Left ventricle myocardium superior (tissue), 1 donor: ENCODE data around the gene PSMD3. TPM values are rescaled to one million over a fixed set of nuclear protein-coding genes. Genes with fewer than 3 reads are reported as not detected.

Experiments
- ATAC-seq: fragments of 200-7000 bp; cut with Tn5 transposase; one replicate; pipeline ENCODE4 v1.9.1; 2020; ENCODE audit warnings: mild to moderate bottlenecking, moderate library complexity
- DNase-seq: peaks from one replicate; pipeline ENCODE4 v3.0.0-alpha.2; 2020
- intact Hi-C: fragments of 100-400 bp; cut with micrococcal nuclease; formaldehyde crosslinking; loops from one replicate; pipeline ENCODE4 v1.11.0; 2022
- total RNA-seq: library from RNA; stranded (reverse); fragmentation: NEBNext Ultra II Directional; extraction: Animal tissue kit (Norgen Biotek cat#: 25700); gene quantifications from one replicate; pipeline ENCODE4 v1.2.1, GENCODE V29; 2021
- donor health status: DM: no; HTN: yes; CAD: no; lungs with severe emphysema.

The PSMD3 gene
- total RNA-seq, 1 donor from 2014 or later: 83.4 TPM

DNA sequence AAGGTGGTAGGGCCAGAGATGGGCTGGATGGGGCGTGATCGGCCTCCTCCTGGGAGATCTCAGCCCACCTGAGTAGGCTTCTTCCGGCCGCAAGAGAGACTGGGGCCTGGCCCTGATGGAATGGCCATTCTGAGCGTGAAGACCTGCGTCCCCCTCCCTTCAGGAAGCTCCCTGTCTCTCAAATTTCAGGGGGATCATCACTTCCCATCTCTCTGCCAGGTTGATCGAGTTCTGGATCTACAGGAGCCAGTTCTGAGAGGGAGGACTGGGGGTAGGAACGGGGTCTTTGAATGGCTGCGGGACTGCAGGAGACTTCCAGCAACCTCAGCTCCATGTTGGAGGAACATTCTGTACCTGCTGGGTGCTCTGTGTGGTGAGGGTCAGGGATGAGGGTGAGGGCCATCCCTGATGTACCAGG is 27.1 kb upstream of the PSMD3 start:
- intact Hi-C loops: no loop called here
- no peak for DNase-seq
- ATAC-seq: no peak

- intact Hi-C loops: no loop called here
Observed at GRCh38 chr17:39954876-39955275, 25.7 kb upstream of the PSMD3 start.

DNA sequence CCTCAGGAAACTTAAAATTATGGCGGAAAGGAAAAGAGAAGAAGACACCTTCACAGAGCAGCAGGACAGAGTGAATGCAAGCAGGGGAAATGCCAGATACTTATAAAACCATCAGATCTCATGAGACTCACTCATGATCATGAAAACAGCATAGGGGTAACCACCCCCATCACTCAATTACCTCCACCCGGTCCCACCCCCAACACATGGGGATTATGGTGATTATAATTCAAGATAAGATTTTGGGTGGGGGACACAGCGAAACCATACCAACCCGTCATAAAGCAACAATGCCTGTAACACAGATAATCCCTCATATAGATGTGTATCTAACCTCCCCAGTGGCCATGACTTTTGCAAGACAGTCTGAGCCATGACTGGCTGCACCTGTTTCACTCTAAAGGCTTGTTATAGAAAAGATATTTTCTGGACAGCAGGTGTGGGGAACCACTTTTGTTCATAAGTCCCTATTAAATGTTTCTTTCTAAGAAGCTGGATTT is 24.8 kb upstream of the PSMD3 start:
- intact Hi-C loops: no loop called here
- DNase-seq (no peak), ATAC-seq (no peak)

More at GRCh38 chr17:39954876-39955275, 25.7 kb upstream of the PSMD3 start:
- ATAC-seq (no peak), DNase-seq (no peak)

- intact Hi-C loops: no loop called here
- ATAC-seq (no peak), DNase-seq (no peak)
Observed at GRCh38 chr17:39960524-39961041, 20.0 kb upstream of the PSMD3 start.

- intact Hi-C loops: no loop called here
- ATAC-seq (no peak), DNase-seq (peak; percentile 12)
Observed at GRCh38 chr17:39962642-39963220, 17.9 kb upstream of the PSMD3 start, which contains the start of gene GSDMA. GSDMA (plus strand) TSS chr17:39963004; CDS start chr17:39965688, 2,684 bp downstream.

GRCh38 chr17:39963829-39964228 is 16.8 kb upstream of the PSMD3 start:
- DNase-seq (peak; percentile 1), ATAC-seq (no peak)
- intact Hi-C loops: no loop called here

DNA sequence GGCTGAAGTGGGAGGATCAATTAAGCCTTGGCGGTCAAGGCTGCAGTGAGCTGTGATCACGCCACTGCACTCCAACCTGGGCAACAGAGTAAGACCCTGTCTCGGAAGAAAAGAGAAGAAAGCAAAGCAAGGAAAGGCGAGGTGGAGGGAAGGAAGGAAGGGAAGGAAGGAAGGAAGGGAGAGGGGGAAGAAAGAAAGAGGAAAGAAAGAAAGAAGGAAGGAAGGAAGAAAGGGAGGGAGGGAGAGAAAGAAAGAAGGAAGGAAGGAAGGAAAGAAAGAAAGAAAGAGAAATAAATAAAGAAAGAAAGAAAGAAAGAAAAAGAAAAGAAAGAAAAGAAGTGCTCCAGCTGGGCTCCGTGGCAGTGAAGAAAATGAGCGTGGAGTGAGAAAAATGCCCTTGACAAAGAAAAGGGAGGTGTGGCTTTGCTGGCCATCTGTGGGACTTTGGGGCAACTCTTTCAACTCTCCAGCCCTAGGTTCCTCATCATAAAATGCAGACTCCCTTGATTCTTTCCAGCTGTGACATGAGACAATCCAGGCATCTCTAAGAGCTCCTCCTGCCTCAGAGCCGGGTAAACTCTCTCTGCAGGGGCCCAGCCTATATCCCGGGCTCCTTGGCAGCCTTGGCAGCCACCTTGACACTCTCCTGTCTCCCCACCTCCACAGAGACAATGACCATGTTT is 15.4 kb upstream of the PSMD3 start:
- intact Hi-C loops: no loop called here
- ATAC-seq: no peak
- DNase-seq: peak; percentile 3

GRCh38 chr17:39966771-39967170 is 13.8 kb upstream of the PSMD3 start:
- DNase-seq (peak; percentile 7), ATAC-seq (no peak)
- intact Hi-C loops: no loop called here

- intact Hi-C loops: no loop called here
- DNase-seq (no peak), ATAC-seq (no peak)
Observed at GRCh38 chr17:39968761-39969160, 11.8 kb upstream of the PSMD3 start.

DNA sequence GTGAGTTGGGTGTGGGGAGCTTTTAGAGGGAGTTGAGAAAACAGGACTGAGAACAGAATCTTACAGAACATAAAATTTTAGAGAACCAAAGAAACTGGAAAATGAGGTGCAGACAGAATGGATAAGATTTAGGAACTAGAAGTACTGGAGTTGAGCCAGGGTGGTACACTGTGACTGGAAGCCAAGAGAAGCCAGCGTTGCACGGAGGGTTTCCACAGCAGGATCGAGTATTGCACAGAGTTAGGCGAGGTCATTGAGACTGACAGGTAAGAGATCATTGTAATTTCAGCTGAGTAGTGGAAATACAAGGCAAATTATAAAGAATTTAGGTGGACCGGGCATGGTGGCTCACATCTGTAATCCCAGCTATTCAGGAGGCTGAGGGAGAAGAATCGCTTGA is 11.2 kb upstream of the PSMD3 start:
- intact Hi-C loops: no loop called here
- DNase-seq (no peak), ATAC-seq (no peak)

- no peak for ATAC-seq
- no peak for DNase-seq
- intact Hi-C loops: no loop called here
Observed at GRCh38 chr17:39970157-39970692, 10.4 kb upstream of the PSMD3 start.

DNA sequence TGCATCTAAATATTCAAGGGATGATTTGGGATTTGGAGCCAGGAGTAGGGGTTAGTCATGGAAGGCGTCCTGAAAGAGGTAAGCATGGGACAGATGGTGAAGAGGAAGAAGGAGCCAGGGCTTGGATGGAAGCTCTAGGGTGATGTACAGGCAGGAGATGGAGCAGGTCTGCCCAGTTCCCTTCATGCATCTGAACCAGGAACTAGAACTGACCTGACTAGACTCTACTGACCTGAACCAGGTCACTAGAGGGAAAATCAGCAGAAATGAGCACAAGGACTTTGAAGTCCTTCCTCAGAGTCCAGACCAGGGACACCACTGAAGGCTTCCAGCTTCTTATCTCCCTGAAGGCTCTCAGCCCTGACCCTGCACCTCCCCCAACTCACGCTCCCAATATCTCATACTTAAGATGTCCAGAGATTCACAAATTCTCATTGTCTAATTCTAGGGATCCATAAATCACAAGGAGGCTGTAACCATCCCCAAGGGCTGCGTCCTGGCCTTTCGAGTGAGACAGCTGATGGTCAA is 9.5 kb upstream of the PSMD3 start:
- ATAC-seq: no peak
- intact Hi-C loops: no loop called here
- no peak for DNase-seq

DNA sequence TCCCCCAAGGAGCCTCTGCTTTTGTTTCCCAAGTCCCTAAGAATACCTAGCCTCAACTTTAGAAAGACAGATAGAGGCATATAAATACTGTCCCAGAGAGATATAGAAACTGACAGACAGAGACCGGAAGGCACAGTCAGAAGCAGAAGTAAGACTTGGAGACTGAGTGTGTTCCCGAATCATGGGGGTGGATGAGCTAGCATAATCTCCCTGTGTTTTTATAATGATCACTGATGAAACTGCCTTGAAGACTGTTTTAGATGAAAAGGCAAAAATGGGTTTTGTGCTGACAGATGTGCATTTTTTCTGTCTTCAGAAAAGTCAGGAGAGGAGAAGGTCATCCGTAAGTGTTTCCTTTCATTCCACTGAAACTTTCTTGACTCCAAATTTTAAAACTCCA is 8.3 kb upstream of the PSMD3 start:
- peak; percentile 54 for ATAC-seq
- no peak for DNase-seq
- intact Hi-C loops: no loop called here

DNA sequence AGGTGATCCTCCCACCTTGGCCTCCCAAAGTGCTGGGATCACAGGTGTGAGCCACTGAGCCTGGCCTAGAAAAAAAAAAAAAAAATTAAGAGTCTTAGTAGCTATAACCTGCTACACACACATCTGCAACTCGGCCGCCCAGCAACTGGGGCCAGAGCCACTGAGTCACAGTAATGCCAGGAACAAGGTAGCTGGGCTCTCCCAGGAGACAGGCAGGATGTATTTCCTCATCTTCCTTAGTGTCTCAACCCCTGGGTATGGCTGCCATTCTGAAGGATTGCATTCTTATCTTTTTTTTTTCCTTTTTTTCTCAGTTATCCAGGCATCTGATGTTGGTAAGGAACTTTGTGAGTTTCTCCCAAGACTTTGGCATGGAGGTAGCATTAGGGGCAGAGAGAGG is 7.1 kb upstream of the PSMD3 start:
- DNase-seq (no peak), ATAC-seq (no peak)
- intact Hi-C loops: no loop called here

- intact Hi-C loops: no loop called here
- ATAC-seq (no peak), DNase-seq (no peak)
Observed at GRCh38 chr17:39974433-39974832, 6.2 kb upstream of the PSMD3 start.

DNA sequence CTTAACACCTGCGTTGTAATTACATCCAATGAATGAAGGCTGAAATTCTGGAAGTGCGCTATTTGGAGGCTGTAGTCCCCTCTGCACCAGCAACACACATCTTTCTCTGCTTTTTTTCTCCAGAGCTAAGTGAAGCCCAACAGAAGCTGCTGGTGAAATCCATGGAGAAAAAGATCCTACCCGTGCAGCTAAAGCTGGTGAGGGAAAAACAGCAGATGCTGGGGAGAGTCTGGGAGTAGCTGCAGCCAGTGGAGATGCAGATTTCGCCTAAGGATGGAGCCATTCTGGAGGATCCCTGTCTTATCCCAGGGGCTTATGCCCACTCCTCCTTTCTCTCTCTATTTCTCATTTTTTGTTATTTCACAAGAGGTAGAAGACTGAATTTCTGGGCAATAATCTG is 4.8 kb upstream of the PSMD3 start:
- intact Hi-C loops: no loop called here
- DNase-seq (no peak), ATAC-seq (no peak)

- intact Hi-C loops: no loop called here
- no peak for DNase-seq
- ATAC-seq: no peak
Observed at GRCh38 chr17:39979016-39979670, 1.5 kb upstream of the PSMD3 start.

GRCh38 chr17:39979893-39980350 is 685 bp upstream of the PSMD3 start:
- no peak for DNase-seq
- ATAC-seq: peak; percentile 26
- intact Hi-C loops: no loop called here

- intact Hi-C loops: no loop called here
- DNase-seq (no peak), ATAC-seq (peak; percentile 2)
Observed at GRCh38 chr17:39981207-39981741, 667 bp downstream of the PSMD3 start.
